HCT116 (cell line): ENCODE measurements around the gene HDAC2.

Experiments
- ATF3 ChIP-seq: IDR thresholded peaks from 2 replicates; pipeline ENCODE4 v1.6.1; 2012
- CBX3 ChIP-seq: IDR thresholded peaks from 2 replicates; pipeline ENCODE4 v1.6.1; 2012; ENCODE audit warnings: low read depth
- CTCF ChIP-seq, 3 experiments: fragments of 200-600 bp in 1 of 3; sonication (generic) in 1 of 3; IDR thresholded peaks in 2 of 3; conservative IDR thresholded peaks in 1 of 3; 2 replicates each; pipeline ENCODE4 v1.5.1; 2012 to 2017; ENCODE audit warnings: low read depth in 2 of 3, low read length in 2 of 3, antibody characterized with exemption in 1 of 3, borderline replicate concordance in 1 of 3, control low read depth in 1 of 3, mild to moderate bottlenecking in 1 of 3, mixed read lengths in 1 of 3, mixed run types in 1 of 3, moderate library complexity in 1 of 3; ENCODE audit not compliant: insufficient read depth in 1 of 3
- EZH2 ChIP-seq: fragments of 200-600 bp; sonication (generic); IDR thresholded peaks from 2 replicates; pipeline ENCODE4 v1.6.1; 2017; ENCODE audit warnings: antibody characterized with exemption, mixed run types
- EZH2phosphoT487 ChIP-seq: fragments of 200-600 bp; IDR thresholded peaks from 2 replicates; pipeline ENCODE4 v1.6.1; 2018; ENCODE audit warnings: antibody characterized with exemption, borderline replicate concordance
- JUND ChIP-seq: IDR thresholded peaks from 2 replicates; pipeline ENCODE4 v1.6.1; 2012
- POLR2A ChIP-seq: IDR thresholded peaks from 2 replicates; pipeline ENCODE4 v1.7.0; 2011; ENCODE audit warnings: borderline replicate concordance; ENCODE audit not compliant: insufficient read depth, insufficient read length; ENCODE audit errors: extremely low read depth
- POLR2AphosphoS5 ChIP-seq: IDR thresholded peaks from 2 replicates; pipeline ENCODE4 v1.6.1; 2011; ENCODE audit warnings: mild to moderate bottlenecking, low read depth, low read length, moderate library complexity
- RAD21 ChIP-seq: IDR thresholded peaks from 2 replicates; pipeline ENCODE4 v1.6.1; 2012; ENCODE audit warnings: low read depth, mild to moderate bottlenecking
- SIN3A ChIP-seq: IDR thresholded peaks from 2 replicates; pipeline ENCODE4 v1.6.1; 2012; ENCODE audit warnings: low read depth
- ZBTB33 ChIP-seq: IDR thresholded peaks from 2 replicates; pipeline ENCODE4 v1.6.1; 2011; ENCODE audit warnings: mild to moderate bottlenecking, low read length, moderate library complexity; ENCODE audit not compliant: insufficient replicate concordance; ENCODE audit errors: extremely low read depth

- TF ChIP-seq CBX3: no peak
- no peak for TF ChIP-seq ATF3
- no peak for TF ChIP-seq CTCF (IDR thresholded peaks at IDR 0.05 in 2 of 3, conservative IDR thresholded peaks at IDR 0.05 in 1 of 3; ENCODE audit: borderline replicate concordance in 1 of 3, insufficient read depth in 1 of 3, low read depth in 2 of 3, low read length in 2 of 3)
- no peak for TF ChIP-seq EZH2
- no peak for TF ChIP-seq POLR2A
- TF ChIP-seq EZH2phosphoT487: no peak
- no peak for TF ChIP-seq RAD21
- TF ChIP-seq POLR2AphosphoS5: no peak
- no peak for TF ChIP-seq JUND
- TF ChIP-seq SIN3A: no peak
- TF ChIP-seq ZBTB33: no peak
Observed at GRCh38 chr6:113920663-113921267, 50.2 kb downstream of the HDAC2 start.
